HG03103 (cell line): Measurements from ENCODE around the gene FBH1.

ENCODE experiments used
- ATAC-seq: cut with Tn5 transposase; IDR thresholded peaks from one replicate; pipeline ENCODE4 v1.9.1; 2021; ENCODE audit warnings: low read depth; ENCODE audit not compliant: unreplicated experiment

Gene FBH1

DNA sequence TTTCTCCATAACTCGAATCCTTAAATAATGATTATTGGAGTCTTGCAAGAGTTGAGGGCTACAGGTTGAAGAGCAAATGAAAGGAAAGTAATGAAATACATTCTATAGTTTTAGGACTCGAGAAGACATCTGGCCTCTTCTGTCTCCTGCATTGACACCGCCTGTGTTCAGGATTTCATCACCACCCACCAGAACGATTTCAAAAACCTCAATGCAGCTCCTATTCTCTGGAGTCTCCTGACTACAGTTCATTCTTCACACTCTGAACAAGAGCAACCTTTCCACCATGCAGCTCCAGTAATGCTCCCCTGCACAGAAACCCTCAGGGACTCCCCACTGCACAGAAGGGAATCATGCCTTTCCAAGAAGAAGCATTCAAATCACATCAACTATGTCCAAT is 81.8 kb downstream of the FBH1 start:
- no peak for ATAC-seq

DNA sequence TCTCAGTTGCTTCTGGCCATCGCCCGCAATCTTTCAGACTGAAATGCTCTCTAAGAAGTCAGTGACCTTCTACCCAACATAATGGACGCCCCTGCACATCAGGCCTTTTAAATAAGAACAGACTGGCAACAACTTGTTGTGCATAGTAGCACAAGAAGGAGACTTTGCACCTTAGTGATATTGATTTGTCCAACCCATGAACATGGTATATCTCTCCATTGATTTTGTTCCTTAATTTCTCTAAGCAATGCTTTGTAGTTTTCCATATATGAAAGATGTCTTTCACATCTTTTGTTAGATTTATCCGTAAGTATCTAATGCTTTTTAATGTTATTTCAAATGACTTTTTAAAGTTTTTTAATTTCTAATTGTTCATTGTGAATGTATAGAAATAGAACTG is 83.0 kb downstream of the FBH1 start:
- ATAC-seq = no peak

DNA sequence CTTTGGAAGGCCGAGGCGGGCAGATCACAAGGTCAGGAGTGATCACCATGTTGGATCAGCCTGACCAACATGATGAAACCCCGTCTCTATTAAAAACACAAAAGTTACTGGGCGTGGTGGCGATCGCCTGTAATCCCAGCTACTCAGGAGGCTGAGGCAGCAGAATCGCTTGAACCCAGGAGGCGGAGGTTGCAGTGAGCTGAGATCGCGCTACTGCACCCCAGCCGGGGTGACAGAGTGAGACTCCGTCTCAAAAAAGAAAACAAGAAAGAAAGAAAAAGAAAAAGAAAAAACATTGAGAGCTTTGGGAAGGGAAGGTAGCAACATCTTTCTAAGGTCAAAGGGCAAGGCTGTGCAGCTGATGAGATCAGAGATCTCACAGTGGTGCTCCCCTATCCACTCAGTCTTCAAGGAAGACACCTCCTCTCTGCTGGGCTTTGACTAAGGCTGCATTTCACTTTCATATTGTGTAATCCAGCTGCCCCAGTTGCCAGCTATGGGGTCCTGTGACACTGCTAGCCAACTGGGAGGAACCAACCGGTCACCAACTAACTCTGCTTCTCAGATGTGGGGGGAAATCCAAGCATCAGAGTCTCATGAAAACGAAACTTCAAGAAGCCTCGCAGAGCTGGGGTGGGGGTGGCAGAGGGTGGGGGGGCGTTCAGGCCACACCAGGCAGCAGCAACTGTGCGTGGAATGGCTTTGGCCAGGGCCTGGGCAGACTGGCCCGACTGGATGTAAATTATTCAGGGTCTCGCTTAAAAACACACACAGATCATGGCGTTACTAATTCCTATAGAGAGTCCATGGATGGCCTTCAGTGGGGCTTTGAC is 85.8 kb downstream of the FBH1 start:
- peak; percentile 46 for ATAC-seq

DNA sequence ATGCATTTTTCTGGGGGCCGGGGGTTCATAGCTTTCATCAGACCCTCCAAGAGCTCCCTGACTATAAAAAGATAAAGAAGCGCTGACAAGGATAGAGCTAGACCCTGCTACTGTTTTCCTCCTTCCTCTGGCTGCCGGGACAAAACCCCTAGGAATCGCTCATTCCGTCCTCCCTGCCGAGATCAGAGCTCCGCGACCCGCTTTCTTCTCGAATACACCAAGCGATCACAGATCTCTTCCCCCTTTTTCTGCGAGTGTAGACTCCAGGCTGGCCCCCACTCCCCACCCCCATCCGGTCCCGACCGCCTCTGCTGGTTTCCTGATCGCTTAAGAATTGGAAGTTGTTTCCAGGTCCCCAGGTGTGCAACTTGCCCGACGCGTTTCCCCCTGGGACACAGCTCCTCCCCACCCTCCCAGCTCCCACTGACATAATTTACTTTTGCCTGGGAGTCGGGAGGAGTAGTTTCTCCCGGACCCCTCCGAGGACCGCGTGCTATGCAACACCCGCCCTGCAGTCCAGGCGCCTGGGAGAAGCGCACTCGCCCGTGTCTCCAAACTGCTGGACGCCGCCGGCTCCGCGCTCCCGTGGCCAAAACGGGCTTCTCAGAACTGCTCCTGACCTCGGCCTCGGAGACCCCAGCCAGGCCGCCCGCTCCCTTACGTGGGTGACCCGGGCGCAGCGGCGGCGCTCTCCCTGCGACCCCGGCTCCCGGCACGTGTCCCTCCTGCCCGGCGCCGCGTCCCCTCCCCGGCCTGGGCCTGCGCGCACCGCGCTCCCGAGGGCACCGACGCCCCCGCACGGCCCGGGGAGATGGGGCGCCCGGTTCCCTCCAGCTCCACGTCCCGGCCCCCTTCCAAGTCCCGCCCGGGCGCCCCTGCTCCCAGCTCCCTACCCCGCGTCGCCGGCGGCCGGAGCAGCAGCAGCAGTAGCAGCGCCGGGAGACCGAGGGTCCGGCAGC is 86.7 kb downstream of the FBH1 start:
- peak; percentile 13 for ATAC-seq

DNA sequence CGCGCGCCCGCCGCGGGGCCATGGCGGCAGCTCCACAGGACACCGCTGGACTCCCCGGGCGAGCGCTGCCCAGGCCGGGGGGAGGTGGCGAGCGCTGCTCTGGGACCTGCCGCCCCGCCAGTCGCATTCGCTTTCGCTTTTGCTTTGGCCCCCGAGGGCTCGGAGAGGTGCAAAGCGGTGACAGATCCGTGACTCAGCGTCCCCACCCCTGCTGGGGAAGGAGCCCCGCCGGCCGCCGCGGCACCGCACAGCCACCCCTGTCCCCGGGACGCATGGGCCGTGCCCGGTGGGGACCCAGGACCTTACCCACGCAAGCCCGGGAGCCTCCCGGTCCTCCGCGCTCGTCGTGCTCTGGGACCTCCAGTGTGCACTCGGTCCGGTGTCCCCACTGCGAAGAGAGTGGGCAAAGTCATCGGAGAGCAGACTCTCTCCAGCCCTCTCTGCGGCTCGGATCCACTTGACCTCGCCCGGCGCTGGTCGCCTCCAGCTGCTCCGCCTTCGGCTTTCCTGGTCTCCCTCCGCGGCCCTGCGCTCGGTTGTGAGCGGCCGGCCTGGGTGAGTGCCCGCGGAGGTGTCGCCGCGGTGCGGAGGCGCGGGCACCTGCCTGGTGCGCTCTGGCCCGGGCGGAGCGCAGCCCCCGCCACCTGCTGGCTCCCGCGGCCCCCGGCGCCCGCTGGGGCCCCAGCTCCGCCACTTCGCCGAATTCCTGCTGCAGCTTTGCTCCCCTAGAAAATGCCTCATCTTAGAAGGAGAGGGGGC is 87.6 kb downstream of the FBH1 start, which contains the start of gene IL15RA:
Gene IL15RA (minus strand): TSS at position 73 of the 759 bp plus-strand sequence. CDS start 51 bp downstream, at position 22.
- peak; percentile 55 for ATAC-seq

DNA sequence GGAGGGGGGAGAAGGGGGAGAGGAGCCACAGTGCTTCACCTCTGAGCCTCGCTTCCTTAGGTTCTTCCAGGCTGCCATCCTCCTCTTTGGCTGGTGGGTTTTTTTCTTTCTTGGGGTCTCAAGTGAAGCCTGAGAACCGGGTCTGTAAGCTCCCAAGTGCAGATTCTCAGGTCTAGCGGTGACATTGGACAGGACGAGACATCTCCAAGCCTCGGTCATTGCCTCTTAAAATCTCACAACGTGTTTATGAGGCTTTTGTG is 88.1 kb downstream of the FBH1 start:
- no peak for ATAC-seq

DNA sequence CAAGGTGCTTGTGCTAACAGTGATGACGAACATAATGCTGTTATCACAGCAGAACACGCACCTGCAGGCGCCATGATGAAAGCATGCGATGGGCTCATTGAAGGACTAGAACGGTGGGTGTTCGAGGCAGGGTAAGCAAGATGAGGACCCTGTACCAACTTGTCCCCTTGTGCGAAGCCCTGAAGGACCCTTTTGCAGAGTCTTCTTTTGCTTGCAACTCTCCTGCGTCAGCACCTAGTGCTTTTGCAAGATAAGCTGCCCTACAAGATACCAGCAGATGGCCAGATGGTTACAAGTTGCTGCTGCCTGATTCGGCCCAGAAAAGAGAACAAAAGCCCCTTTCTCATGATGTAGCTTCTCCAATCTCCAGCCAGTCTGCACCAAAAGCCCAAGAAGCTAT is 91.5 kb downstream of the FBH1 start:
- no peak for ATAC-seq

DNA sequence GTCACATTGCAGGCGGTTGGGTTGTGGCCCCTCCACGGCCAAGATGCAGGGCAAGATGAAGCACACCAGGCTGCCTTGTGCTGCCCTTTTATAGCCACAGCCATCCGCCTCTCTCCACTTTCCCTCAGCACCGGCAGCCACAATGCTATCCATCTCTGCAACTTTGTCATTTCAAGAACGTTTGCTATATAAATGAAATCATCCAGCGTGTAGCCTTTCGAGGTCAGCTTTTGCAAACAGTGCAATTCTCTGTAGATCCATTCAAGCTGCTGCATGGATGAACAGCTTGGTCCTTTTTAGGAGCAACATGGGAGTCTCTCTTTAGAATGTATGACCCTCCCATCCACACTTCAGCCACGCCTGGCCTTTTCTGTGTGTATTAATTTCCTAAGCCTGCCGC is 93.7 kb downstream of the FBH1 start:
- ATAC-seq = no peak

DNA sequence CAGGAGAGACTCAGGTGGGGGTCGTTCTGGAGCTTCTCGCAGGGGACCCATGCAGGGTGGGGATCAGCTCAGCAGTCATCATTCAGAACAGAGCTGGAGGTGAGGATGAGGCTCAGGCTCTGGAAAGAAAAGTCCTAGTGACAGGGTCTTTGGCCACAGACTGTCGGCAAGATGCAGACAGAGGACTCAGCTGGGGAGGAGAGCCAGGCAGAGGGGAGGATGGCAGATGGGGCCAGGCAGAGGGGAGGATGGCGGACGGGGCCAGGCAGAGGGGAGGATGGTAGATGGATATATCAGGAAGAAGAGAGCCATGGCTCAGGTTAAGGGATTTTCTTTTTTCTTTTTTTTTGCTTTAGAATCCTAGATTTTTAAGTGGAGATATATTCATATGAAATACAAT is 95.0 kb downstream of the FBH1 start:
- no peak for ATAC-seq
